Memory B cell (primary cell): ENCODE data around the gene AGK.
"Not testable (repeated sequence)": the region's sequence is repeated elsewhere in the genome, so short reads cannot be mapped to it uniquely, and the experiment has no call there.

Source experiments
- ATAC-seq: fragments of 150-1000 bp; cut with Tn5 transposase; 2 replicates; pipeline ENCODE4 v1.10.0; 2021; ENCODE audit warnings: low read depth, mild to moderate bottlenecking, moderate library complexity
- DNase-seq, 2 donors: peaks; one replicate each; pipeline ENCODE4 v3.0.0; 2022; ENCODE audit warnings: low spot score in 2 of 2
- H3K27ac Mint-ChIP-seq: one replicate; pipeline ENCODE4 v1.8.0; 2022; ENCODE audit warnings: mild to moderate bottlenecking, moderate library complexity, mixed read lengths
- H3K27me3 Mint-ChIP-seq: one replicate; pipeline ENCODE4 v1.8.0; 2022; ENCODE audit warnings: mixed read lengths
- H3K36me3 Mint-ChIP-seq: one replicate; pipeline ENCODE4 v1.8.0; 2022; ENCODE audit warnings: mild to moderate bottlenecking, mixed read lengths
- H3K4me1 Mint-ChIP-seq: one replicate; pipeline ENCODE4 v1.8.0; 2022; ENCODE audit warnings: mixed read lengths
- H3K4me3 Mint-ChIP-seq: one replicate; pipeline ENCODE4 v1.8.0; 2022; ENCODE audit warnings: mild to moderate bottlenecking, moderate library complexity, mixed read lengths
- H3K9me3 Mint-ChIP-seq: one replicate; pipeline ENCODE4 v1.8.0; 2022; ENCODE audit warnings: mixed read lengths

Gene AGK

GRCh38 chr7:141674171-141674671 is 123.0 kb downstream of the AGK start:
- DNase-seq, result no peak
- ATAC-seq, result no peak
- peaks cover 17% of the 10 kb centered on the region for H3K36me3 Mint-ChIP-seq
- no peak overlapping the region for H3K4me3 Mint-ChIP-seq
- peaks cover 6% of the 10 kb centered on the region for H3K4me1 Mint-ChIP-seq
- H3K27ac Mint-ChIP-seq, result peak overlapping the region; percentile 60
- peaks cover 3% of the 10 kb centered on the region for H3K9me3 Mint-ChIP-seq
- H3K27me3 Mint-ChIP-seq, result no peaks in the 10 kb centered on the region

GRCh38 chr7:141674702-141675101 is 123.5 kb downstream of the AGK start:
- Mint-ChIP-seq H3K4me3 (no peak overlapping the region), H3K36me3 (peaks cover 17% of the 10 kb centered on the region), H3K27me3 (no peaks in the 10 kb centered on the region), H3K4me1 (peaks cover 6% of the 10 kb centered on the region), H3K27ac (no peak overlapping the region), H3K9me3 (peaks cover 3% of the 10 kb centered on the region)
- ATAC-seq (no peak), DNase-seq (no peak)

- ATAC-seq, result peak; percentile 53
- no peak for DNase-seq
- Mint-ChIP-seq H3K27me3 (no peaks in the 10 kb centered on the region), H3K4me1 (peaks cover 4% of the 10 kb centered on the region), H3K4me3 (no peak overlapping the region), H3K36me3 (peaks cover 20% of the 10 kb centered on the region), H3K27ac (no peak overlapping the region), H3K9me3 (peaks cover 3% of the 10 kb centered on the region)
Observed at GRCh38 chr7:141675436-141676215, 124.4 kb downstream of the AGK start.

GRCh38 chr7:141676618-141677017 is 125.4 kb downstream of the AGK start:
- peaks cover 3% of the 10 kb centered on the region for H3K9me3 Mint-ChIP-seq
- H3K27me3 Mint-ChIP-seq, result no peaks in the 10 kb centered on the region
- DNase-seq (no peak), ATAC-seq (no peak)
- H3K4me3 Mint-ChIP-seq, result no peak overlapping the region
- no peak overlapping the region for H3K27ac Mint-ChIP-seq
- peaks cover 27% of the 10 kb centered on the region for H3K36me3 Mint-ChIP-seq
- H3K4me1 Mint-ChIP-seq, result peaks cover 4% of the 10 kb centered on the region

- Mint-ChIP-seq H3K9me3 (no peaks in the 10 kb centered on the region), H3K4me3 (no peak overlapping the region), H3K27ac (peak overlapping the region; percentile 7), H3K4me1 (peaks cover 4% of the 10 kb centered on the region), H3K36me3 (peaks cover 31% of the 10 kb centered on the region), H3K27me3 (no peaks in the 10 kb centered on the region)
- ATAC-seq (no peak), DNase-seq (no peak)
Observed at GRCh38 chr7:141679014-141679413, 127.8 kb downstream of the AGK start.

GRCh38 chr7:141685285-141686023 is 134.2 kb downstream of the AGK start:
- no peak for DNase-seq
- peaks cover 47% of the 10 kb centered on the region for H3K36me3 Mint-ChIP-seq
- no peaks in the 10 kb centered on the region for H3K9me3 Mint-ChIP-seq
- H3K4me1 Mint-ChIP-seq, result peaks cover 15% of the 10 kb centered on the region
- no peak overlapping the region for H3K27ac Mint-ChIP-seq
- H3K27me3 Mint-ChIP-seq, result no peaks in the 10 kb centered on the region
- H3K4me3 Mint-ChIP-seq, result no peak overlapping the region
- ATAC-seq, result no peak

GRCh38 chr7:141686074-141686473 is 134.9 kb downstream of the AGK start:
- no peak for ATAC-seq
- no peak for DNase-seq
- Mint-ChIP-seq H3K27ac (no peak overlapping the region), H3K9me3 (no peaks in the 10 kb centered on the region), H3K27me3 (no peaks in the 10 kb centered on the region), H3K4me3 (no peak overlapping the region), H3K36me3 (peaks cover 41% of the 10 kb centered on the region), H3K4me1 (peaks cover 15% of the 10 kb centered on the region)

GRCh38 chr7:141686670-141687069 is 135.5 kb downstream of the AGK start:
- ATAC-seq (no peak), DNase-seq (no peak)
- Mint-ChIP-seq H3K4me3 (no peak overlapping the region), H3K27ac (peak overlapping the region; percentile 32), H3K36me3 (peaks cover 36% of the 10 kb centered on the region), H3K27me3 (no peaks in the 10 kb centered on the region), H3K9me3 (no peaks in the 10 kb centered on the region), H3K4me1 (peaks cover 15% of the 10 kb centered on the region)

- peaks cover 15% of the 10 kb centered on the region for H3K4me1 Mint-ChIP-seq
- no peaks in the 10 kb centered on the region for H3K9me3 Mint-ChIP-seq
- no peak overlapping the region for H3K27ac Mint-ChIP-seq
- H3K36me3 Mint-ChIP-seq, result peaks cover 27% of the 10 kb centered on the region
- no peak for DNase-seq
- ATAC-seq, result no peak
- no peak overlapping the region for H3K4me3 Mint-ChIP-seq
- no peaks in the 10 kb centered on the region for H3K27me3 Mint-ChIP-seq
Observed at GRCh38 chr7:141688043-141688442, 136.8 kb downstream of the AGK start.

GRCh38 chr7:141689072-141689825 is 138.0 kb downstream of the AGK start:
- H3K36me3 Mint-ChIP-seq, result peaks cover 26% of the 10 kb centered on the region
- not testable (repeated sequence) for H3K9me3 Mint-ChIP-seq, ATAC-seq, H3K27me3 Mint-ChIP-seq, H3K4me3 Mint-ChIP-seq, H3K27ac Mint-ChIP-seq, DNase-seq
- H3K4me1 Mint-ChIP-seq, result peaks cover 18% of the 10 kb centered on the region

- Mint-ChIP-seq H3K27me3 (no peaks in the 10 kb centered on the region), H3K36me3 (peaks cover 19% of the 10 kb centered on the region), H3K9me3 (no peaks in the 10 kb centered on the region), H3K27ac (no peak overlapping the region), H3K4me1 (peaks cover 35% of the 10 kb centered on the region), H3K4me3 (no peak overlapping the region)
- no peak for DNase-seq
- no peak for ATAC-seq
Observed at GRCh38 chr7:141691540-141691939, 140.3 kb downstream of the AGK start.

GRCh38 chr7:141691961-141692360 is 140.8 kb downstream of the AGK start:
- DNase-seq, result no peak
- no peaks in the 10 kb centered on the region for H3K9me3 Mint-ChIP-seq
- H3K27ac Mint-ChIP-seq, result no peak overlapping the region
- H3K4me1 Mint-ChIP-seq, result peaks cover 35% of the 10 kb centered on the region
- H3K27me3 Mint-ChIP-seq, result no peaks in the 10 kb centered on the region
- ATAC-seq, result no peak
- H3K36me3 Mint-ChIP-seq, result peaks cover 16% of the 10 kb centered on the region
- H3K4me3 Mint-ChIP-seq, result no peak overlapping the region

GRCh38 chr7:141693082-141693481 is 141.9 kb downstream of the AGK start:
- Mint-ChIP-seq H3K4me3 (no peak overlapping the region), H3K9me3 (no peaks in the 10 kb centered on the region), H3K36me3 (peaks cover 13% of the 10 kb centered on the region), H3K27me3 (no peaks in the 10 kb centered on the region), H3K27ac (no peak overlapping the region), H3K4me1 (peaks cover 36% of the 10 kb centered on the region)
- no peak for DNase-seq
- no peak for ATAC-seq

- H3K4me1 Mint-ChIP-seq, result peaks cover 49% of the 10 kb centered on the region
- DNase-seq, result no peak
- H3K27me3 Mint-ChIP-seq, result no peaks in the 10 kb centered on the region
- no peak for ATAC-seq
- H3K27ac Mint-ChIP-seq, result no peak overlapping the region
- peaks cover 8% of the 10 kb centered on the region for H3K36me3 Mint-ChIP-seq
- no peak overlapping the region for H3K4me3 Mint-ChIP-seq
- H3K9me3 Mint-ChIP-seq, result no peaks in the 10 kb centered on the region
Observed at GRCh38 chr7:141695803-141696289, 144.6 kb downstream of the AGK start.
